ENCODE data around the gene MAPK1. TPM values are rescaled to one million over a fixed set of nuclear protein-coding genes. Genes with fewer than 3 reads are reported as not detected.
"Not testable (repeated sequence)": the region's sequence is repeated elsewhere in the genome, so short reads cannot be mapped to it uniquely, and the experiment has no call there.

The MAPK1 gene
- total RNA-seq, 1 donor from 2014 or later, result 37.2 TPM

DNA sequence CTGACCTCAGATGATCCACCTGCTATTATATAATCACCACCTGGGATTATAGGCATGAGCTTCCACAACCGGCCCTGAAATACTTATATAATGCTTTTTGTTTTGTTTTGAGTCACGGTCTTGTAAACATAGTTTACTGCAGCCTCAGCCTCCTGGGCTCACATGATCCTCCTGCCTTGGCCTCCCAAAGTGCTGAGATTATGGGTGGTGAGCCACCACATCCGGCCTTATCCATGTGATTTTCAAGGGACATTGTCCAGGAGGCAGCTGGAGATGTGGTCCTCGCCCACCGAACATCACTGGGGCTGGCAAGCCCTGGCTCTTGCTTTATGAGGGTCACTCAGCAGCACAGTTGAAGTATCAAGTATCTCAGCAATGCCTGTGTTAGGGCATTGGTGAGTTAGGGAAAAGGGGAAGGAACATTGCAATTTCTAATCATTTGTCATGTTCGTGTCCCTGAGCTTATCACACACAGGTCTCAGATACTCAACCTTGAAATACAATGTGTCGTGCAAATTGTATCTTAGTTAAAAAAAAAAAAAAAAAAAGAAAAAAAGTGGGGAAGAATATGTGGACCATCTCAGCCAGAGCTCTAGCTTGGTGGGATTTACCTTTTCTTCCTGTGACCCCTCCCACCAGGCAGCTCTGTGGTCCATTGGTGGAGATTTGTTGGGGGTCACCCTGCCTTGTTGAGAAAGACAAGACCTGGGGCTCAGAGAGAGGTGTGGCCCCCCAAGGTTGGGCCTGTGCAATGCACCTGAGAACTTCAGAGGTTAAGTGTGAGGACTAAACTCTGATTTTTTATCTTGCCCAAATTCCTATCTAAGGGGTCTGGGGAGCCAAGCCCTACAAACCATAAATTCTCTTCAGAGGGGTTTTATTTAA, 40.4 kb upstream of the MAPK1 start:
- no peak overlapping the region for H3K4me3 ChIP-seq (ENCODE audit: low read depth, low read length)
- DNase-seq (ENCODE audit: low read depth), result no peak
- no peaks in the 10 kb centered on the region for H3K36me3 ChIP-seq (ENCODE audit: control insufficient read depth, insufficient read depth, low read length)
- TF ChIP-seq, protein P1, sequence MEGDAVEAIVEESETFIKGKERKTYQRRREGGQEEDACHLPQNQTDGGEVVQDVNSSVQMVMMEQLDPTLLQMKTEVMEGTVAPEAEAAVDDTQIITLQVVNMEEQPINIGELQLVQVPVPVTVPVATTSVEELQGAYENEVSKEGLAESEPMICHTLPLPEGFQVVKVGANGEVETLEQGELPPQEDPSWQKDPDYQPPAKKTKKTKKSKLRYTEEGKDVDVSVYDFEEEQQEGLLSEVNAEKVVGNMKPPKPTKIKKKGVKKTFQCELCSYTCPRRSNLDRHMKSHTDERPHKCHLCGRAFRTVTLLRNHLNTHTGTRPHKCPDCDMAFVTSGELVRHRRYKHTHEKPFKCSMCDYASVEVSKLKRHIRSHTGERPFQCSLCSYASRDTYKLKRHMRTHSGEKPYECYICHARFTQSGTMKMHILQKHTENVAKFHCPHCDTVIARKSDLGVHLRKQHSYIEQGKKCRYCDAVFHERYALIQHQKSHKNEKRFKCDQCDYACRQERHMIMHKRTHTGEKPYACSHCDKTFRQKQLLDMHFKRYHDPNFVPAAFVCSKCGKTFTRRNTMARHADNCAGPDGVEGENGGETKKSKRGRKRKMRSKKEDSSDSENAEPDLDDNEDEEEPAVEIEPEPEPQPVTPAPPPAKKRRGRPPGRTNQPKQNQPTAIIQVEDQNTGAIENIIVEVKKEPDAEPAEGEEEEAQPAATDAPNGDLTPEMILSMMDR (IDR thresholded peaks at IDR 0.05; ENCODE audit: insufficient read depth, low read length, poor library complexity, severe bottlenecking), result no peak
- H3K27me3 ChIP-seq (ENCODE audit: control insufficient read depth, insufficient read depth, low read length), result no peaks in the 10 kb centered on the region

DNA sequence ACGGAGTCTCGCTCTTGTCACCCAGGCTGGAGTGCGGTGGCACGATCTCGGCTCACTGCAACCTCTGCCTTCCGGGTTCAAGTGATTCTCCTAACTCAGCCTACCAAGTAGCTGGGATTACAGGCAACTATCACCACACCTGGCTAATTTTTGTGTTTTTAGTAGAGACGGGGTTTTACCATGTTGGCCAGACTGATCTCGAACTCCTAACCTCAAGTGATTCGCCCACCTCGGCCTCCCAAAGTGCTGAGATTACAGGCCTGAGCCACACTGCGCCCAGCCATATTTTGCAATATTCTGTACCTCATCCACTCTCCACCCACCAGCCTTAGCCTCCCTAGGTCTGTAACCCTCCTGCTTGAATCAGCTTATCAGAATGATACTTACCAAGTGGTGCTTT, 37.8 kb upstream of the MAPK1 start:
- not testable (repeated sequence) for DNase-seq (ENCODE audit: low read depth); H3K4me3 ChIP-seq (ENCODE audit: low read depth, low read length); H3K27me3 ChIP-seq (ENCODE audit: control insufficient read depth, insufficient read depth, low read length); H3K36me3 ChIP-seq (ENCODE audit: control insufficient read depth, insufficient read depth, low read length)

DNA sequence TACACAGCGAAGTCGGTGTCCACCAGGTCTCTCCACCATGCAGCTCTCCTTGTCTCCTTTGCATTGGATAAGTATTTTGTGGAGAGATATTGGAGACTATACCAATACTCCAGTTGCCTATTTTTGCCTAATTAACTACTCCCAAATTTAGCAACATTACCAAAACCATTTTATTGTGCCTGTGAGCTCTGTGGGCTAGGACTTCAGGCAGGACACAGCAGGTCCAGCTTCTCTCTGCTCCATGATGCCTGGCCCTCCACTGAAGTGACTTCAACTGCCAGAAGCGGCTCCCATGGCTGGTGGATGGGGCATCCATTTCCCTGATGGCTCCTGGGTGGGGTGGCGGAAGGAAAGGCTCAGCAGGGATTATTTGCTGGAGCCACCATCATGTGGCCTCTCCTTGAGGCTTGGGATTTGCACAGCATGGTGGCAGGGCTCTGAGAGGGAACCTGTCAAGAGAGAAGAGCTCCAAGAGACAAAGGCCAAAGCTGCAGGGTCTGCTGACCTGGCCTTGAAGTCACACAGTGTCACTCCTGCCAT, 36.9 kb upstream of the MAPK1 start:
- TF ChIP-seq, protein P1 (IDR thresholded peaks at IDR 0.05; ENCODE audit: insufficient read depth, low read length, poor library complexity, severe bottlenecking), result no peak

DNA sequence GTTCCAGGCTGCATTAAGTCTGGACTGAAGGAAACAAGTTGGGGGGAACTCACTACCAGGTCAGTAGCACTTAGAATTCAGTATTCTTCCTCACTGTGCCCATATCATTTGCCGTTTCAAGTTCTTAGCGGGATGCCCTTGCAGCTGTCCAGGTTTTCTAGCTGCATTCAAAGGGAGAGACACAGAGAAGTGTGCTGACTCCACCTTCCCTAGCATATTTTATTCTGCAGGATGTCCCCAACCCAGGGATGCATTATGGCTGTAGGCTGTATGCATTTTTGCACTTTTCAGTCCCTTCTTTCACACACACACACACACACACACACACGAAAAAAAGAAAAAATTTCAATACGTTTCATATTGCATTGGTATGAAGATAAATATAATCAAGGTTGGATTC, 35.8 kb upstream of the MAPK1 start:
- no peak overlapping the region for H3K4me3 ChIP-seq (ENCODE audit: low read depth, low read length)
- TF ChIP-seq, protein P1 (IDR thresholded peaks at IDR 0.05; ENCODE audit: insufficient read depth, low read length, poor library complexity, severe bottlenecking), result no peak
- no peak for DNase-seq (ENCODE audit: low read depth)

More for the DNA sequence above, 36.9 kb upstream of the MAPK1 start:
- no peak for DNase-seq (ENCODE audit: low read depth)
- Histone ChIP-seq H3K4me3 (ENCODE audit: low read depth, low read length) (no peak overlapping the region), H3K36me3 (ENCODE audit: control insufficient read depth, insufficient read depth, low read length) (no peaks in the 10 kb centered on the region), H3K27me3 (ENCODE audit: control insufficient read depth, insufficient read depth, low read length) (no peaks in the 10 kb centered on the region)

DNA sequence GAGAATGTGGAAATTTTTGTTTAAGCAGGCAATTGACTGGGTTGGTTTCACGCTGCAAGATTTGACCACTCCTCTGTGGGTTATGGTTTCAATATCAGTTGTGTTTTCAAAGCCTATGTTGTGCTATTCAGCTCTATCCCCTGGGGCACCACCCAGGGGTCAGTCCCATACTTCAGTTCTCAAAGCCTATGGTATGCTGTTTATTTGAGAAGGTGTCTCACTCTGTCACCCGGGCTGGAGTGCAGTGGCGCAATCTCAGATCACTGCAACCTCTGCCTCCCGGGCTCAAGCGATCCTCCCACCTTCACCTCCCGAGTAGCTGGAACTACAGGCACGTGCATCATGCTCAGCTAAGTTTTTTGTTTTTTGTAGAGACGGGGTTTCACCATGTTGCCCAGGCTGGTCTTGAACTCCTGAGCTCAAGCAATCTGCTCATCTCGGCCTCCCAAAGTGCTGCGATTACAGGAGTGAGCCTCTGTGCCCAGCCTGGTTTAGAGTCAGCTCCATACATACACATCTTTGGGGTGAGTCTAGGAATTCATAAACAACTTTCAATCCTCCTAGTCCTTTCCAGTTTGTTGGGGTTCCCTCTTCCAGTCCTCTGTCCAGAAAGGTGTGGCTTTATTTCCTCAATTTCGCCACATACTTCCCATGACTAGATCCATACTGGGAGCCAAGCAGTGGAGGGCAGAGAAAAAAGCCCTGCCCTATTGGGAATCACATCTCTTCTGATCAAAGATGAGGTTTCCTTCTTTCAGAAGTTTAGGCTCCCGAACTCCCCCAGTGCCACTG, 35.0 kb upstream of the MAPK1 start:
- H3K36me3 ChIP-seq (ENCODE audit: control insufficient read depth, insufficient read depth, low read length), result no peaks in the 10 kb centered on the region

More for the DNA sequence above, 35.8 kb upstream of the MAPK1 start:
- Histone ChIP-seq H3K27me3 (ENCODE audit: control insufficient read depth, insufficient read depth, low read length) (no peaks in the 10 kb centered on the region), H3K36me3 (ENCODE audit: control insufficient read depth, insufficient read depth, low read length) (no peaks in the 10 kb centered on the region)

More for the DNA sequence above, 35.0 kb upstream of the MAPK1 start:
- TF ChIP-seq, protein P1 (IDR thresholded peaks at IDR 0.05; ENCODE audit: insufficient read depth, low read length, poor library complexity, severe bottlenecking), result no peak
- no peak overlapping the region for H3K4me3 ChIP-seq (ENCODE audit: low read depth, low read length)
- DNase-seq (ENCODE audit: low read depth), result no peak
- H3K27me3 ChIP-seq (ENCODE audit: control insufficient read depth, insufficient read depth, low read length), result no peaks in the 10 kb centered on the region

All from kidney epithelial cell (primary cell).